Neutrophil (primary cell): ENCODE measurements around the gene ARL6IP4.
"Not testable (repeated sequence)": the region's sequence is repeated elsewhere in the genome, so short reads cannot be mapped to it uniquely, and the experiment has no call there.

Experiments
- H3K27ac ChIP-seq: fragments of 200-600 bp; sonication (generic); 2 replicates; pipeline ENCODE4 v1.5.1; 2016; ENCODE audit warnings: mild to moderate bottlenecking, moderate library complexity
- H3K27me3 ChIP-seq: fragments of 200-600 bp; sonication (generic); 2 replicates; pipeline ENCODE4 v1.6.0; 2016; ENCODE audit warnings: mild to moderate bottlenecking
- H3K36me3 ChIP-seq: fragments of 200-600 bp; sonication (generic); 2 replicates; pipeline ENCODE4 v1.5.1; 2017
- H3K4me1 ChIP-seq, 2 experiments: fragments of 200-600 bp in 1 of 2; sonication (generic) in 1 of 2; 1 replicate in 1 of 2; 2 replicates in 1 of 2; pipeline versions ENCODE4 v1.5.1 to v1.6.1; 2013 to 2016; ENCODE audit warnings: low read depth in 1 of 2, low read length in 1 of 2, mild to moderate bottlenecking in 1 of 2, moderate library complexity in 1 of 2; ENCODE audit not compliant: control insufficient read depth in 1 of 2, insufficient read depth in 1 of 2
- H3K4me3 ChIP-seq, 2 experiments: fragments of 200-600 bp in 1 of 2; sonication (generic) in 1 of 2; 1 replicate in 1 of 2; 2 replicates in 1 of 2; pipeline ENCODE4 v1.5.1; 2013 to 2016; ENCODE audit warnings: low read depth in 1 of 2, low read length in 1 of 2, mild to moderate bottlenecking in 1 of 2, moderate library complexity in 1 of 2
- H3K9me3 ChIP-seq: fragments of 200-600 bp; sonication (generic); 2 replicates; pipeline ENCODE4 v1.5.1; 2016
- TF ChIP-seq, protein P1 (sequence below): fragments of 200-600 bp; sonication (generic); IDR thresholded peaks from 2 replicates; pipeline ENCODE4 v1.5.1; 2016; ENCODE audit warnings: antibody characterized with exemption

Gene ARL6IP4

DNA sequence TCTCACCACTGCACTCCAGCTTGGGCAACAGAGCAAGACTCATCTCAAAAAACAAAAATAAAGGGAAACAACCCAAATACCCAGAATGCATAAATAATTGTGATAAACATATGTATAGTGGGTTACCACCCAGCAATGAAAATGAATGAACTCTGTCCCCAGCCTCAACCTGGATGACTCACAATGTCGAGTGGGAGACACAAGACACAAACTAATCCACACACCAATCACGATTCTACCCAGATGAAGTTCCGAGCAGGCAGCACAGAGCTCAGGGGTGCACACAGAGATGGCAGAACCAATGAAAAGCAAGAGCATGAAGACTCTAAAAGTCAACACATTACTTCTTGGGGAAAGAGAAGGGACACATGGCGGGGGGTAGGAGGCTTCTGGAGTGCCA lies 41.4 kb upstream of the ARL6IP4 start:
- Histone ChIP-seq H3K27ac (no peak overlapping the region), H3K27me3 (no peaks in the 10 kb centered on the region), H3K9me3 (no peaks in the 10 kb centered on the region), H3K4me3 (no peak overlapping the region), H3K36me3 (no peaks in the 10 kb centered on the region), H3K4me1 (no peaks in the 10 kb centered on the region)
- TF ChIP-seq, protein P1, sequence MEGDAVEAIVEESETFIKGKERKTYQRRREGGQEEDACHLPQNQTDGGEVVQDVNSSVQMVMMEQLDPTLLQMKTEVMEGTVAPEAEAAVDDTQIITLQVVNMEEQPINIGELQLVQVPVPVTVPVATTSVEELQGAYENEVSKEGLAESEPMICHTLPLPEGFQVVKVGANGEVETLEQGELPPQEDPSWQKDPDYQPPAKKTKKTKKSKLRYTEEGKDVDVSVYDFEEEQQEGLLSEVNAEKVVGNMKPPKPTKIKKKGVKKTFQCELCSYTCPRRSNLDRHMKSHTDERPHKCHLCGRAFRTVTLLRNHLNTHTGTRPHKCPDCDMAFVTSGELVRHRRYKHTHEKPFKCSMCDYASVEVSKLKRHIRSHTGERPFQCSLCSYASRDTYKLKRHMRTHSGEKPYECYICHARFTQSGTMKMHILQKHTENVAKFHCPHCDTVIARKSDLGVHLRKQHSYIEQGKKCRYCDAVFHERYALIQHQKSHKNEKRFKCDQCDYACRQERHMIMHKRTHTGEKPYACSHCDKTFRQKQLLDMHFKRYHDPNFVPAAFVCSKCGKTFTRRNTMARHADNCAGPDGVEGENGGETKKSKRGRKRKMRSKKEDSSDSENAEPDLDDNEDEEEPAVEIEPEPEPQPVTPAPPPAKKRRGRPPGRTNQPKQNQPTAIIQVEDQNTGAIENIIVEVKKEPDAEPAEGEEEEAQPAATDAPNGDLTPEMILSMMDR = no peak

DNA sequence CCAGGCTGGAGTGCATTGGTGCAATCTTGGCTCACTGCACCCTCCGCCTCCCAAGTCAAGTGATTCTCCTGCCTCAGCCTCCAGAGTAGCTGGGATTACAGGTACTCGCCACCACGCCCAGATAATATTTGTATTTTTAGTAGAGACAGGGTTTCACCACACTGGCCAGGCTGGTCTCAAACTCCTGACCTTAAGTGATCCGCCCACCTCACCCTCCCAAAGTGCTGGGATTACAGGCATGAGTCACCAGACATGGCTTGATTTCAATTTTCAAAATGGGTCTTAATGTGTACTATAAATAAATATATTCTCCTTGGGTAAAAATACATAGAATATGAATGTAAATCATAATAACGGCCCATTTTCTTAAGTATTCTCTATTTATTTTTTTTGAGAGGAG lies 39.1 kb upstream of the ARL6IP4 start:
- not testable (repeated sequence) for H3K4me1 ChIP-seq, H3K27me3 ChIP-seq, H3K4me3 ChIP-seq, H3K9me3 ChIP-seq, H3K36me3 ChIP-seq, H3K27ac ChIP-seq

DNA sequence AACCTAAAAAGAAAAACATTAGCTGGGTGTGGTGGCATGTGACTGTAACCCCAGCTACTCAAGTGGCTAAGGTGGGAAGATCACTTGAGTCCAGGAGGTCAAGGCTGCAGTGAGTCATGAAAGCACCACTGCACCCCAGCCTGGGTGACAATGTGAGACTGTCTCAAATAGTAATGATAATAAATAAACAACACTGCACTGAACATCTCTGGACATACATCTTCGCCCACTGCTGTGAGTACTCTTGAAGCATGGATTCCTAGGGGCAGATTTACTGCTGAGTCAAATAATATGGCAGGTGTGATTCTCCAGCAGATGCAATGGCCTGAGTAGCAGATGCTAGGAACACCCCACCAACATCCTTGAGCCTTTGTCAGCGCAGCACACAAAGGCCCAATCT lies 37.8 kb upstream of the ARL6IP4 start:
- peaks cover 4 to 10% of the 10 kb centered on the region in 2 experiments for H3K4me1 ChIP-seq

DNA sequence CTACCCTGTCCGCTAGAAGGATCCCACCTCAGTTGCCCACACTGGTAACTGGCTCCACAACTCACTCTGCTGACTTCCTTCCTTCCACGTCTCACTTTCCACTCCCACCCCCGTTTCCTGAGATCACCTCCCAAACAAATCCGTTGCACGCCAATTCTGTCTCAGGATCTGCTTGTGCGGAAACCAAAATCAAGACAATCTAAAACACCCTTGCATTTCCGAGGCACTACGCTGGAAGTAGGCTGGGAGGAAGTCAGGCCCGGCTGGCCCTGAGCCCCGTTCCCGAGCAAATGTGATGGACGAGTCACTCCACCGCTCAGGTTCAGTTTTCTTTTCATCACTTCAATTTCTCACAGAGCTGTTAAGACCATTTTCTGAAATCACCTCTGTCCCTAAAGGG lies 37.3 kb upstream of the ARL6IP4 start:
- TF ChIP-seq, protein P1 = no peak
- H3K36me3 ChIP-seq = no peaks in the 10 kb centered on the region
- peaks cover 4 to 13% of the 10 kb centered on the region in 2 experiments for H3K4me1 ChIP-seq
- no peaks in the 10 kb centered on the region for H3K9me3 ChIP-seq
- no peak overlapping the region for H3K27ac ChIP-seq
- H3K27me3 ChIP-seq = no peaks in the 10 kb centered on the region
- H3K4me3 ChIP-seq = no peak overlapping the region

More for the DNA sequence above, 37.8 kb upstream of the ARL6IP4 start:
- Histone ChIP-seq H3K27me3 (no peaks in the 10 kb centered on the region), H3K36me3 (no peaks in the 10 kb centered on the region), H3K9me3 (no peaks in the 10 kb centered on the region), H3K4me3 (no peak overlapping the region), H3K27ac (no peak overlapping the region)
- TF ChIP-seq, protein P1 = no peak

DNA sequence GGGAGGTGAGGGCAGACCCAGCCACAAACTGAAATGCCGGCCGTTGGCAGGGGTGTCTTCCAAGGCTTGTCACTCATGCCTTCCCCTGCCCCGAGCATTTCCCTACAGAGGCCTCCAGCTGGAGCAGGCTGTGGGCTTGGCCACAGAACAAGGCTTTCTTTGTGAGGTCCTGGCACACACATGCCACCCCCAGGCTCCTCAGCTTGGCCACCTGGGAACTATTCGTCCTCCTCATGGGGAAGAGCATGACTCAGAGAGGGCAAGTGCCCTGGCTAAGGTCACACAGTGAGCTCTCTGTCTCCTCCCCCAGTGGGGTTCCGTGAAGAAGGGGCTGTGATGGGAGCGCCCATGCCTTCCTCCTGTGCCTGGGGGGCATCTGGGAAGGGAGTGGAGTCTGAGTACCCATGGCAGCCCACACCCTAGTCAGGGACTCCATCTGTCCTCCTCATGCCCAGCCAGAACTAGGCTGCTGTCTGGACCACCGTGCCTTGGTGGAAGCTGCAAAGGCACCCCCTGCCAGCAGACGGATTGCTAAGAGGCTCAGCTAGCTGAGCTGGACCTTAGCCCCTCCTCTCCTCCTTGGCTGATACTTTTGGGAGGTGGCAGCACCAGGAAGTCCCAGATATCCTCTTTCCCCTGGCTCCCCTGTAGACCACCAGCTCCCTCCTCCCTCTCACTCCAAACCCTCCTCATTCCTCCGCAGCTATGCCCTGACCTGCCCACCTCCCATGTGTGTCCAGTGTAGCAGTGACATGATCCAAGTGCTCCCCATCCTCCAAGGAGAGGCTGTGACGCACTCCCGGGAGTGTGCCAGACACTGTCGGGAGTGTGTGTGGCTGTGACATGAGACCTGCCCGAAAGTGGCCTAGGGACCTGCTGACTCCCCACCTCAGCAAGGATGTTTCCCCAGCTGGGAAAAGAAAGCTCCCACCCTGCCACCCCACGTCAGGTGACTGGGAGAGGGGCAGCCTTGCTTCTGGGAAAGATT lies 35.6 kb upstream of the ARL6IP4 start:
- no peaks in the 10 kb centered on the region for H3K9me3 ChIP-seq
- no peaks in the 10 kb centered on the region for H3K27me3 ChIP-seq
- TF ChIP-seq, protein P1 = no peak
- H3K27ac ChIP-seq = no peak overlapping the region
- H3K4me3 ChIP-seq = no peak overlapping the region
- H3K36me3 ChIP-seq = no peaks in the 10 kb centered on the region
- peaks cover 4 to 13% of the 10 kb centered on the region in 2 experiments for H3K4me1 ChIP-seq

DNA sequence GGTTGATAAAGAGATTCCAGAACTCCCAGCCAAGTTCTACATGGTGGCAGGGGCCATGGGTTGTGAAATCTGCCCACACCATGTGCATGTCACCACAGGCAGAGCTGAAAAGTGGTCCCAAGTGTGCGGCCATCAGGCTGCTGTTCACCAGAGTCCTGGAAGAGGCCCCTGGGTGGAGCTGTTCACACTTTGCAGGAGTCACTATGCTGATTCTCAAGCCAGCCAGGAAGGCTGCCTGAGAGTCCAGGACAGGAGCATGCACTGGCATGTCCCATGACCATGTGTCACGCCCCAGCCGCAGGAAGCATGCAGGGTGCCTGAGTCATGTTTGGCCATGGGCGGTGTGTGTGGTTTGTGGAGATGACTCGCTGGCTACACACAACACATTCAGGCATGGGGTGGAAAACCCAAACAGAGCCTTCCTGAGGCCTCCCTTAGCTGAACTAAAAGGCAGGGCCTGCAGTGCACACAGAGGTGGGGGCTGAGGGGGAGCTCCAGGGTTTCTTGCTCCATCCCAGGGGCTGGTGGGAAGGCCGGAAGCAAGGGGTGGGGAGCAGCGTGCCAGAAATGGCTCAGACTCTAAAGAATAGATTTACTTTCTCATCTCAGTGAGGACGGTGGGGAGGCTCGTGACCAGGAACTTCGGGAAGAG lies 33.7 kb upstream of the ARL6IP4 start:
- H3K27ac ChIP-seq = peak overlapping the region; percentile 55
- no peaks in the 10 kb centered on the region for H3K9me3 ChIP-seq
- no peaks in the 10 kb centered on the region for H3K27me3 ChIP-seq
- H3K4me3 ChIP-seq = no peak overlapping the region
- TF ChIP-seq, protein P1 = no peak
- no peaks in the 10 kb centered on the region for H3K36me3 ChIP-seq
- H3K4me1 ChIP-seq = peaks cover 4 to 13% of the 10 kb centered on the region in 2 experiments
